GM19455 (cell line): ENCODE measurements around the gene NAB2.

Experiments used
- ATAC-seq: cut with Tn5 transposase; IDR thresholded peaks from one replicate; pipeline ENCODE4 v1.9.1; 2021; ENCODE audit not compliant: unreplicated experiment

The NAB2 gene

DNA sequence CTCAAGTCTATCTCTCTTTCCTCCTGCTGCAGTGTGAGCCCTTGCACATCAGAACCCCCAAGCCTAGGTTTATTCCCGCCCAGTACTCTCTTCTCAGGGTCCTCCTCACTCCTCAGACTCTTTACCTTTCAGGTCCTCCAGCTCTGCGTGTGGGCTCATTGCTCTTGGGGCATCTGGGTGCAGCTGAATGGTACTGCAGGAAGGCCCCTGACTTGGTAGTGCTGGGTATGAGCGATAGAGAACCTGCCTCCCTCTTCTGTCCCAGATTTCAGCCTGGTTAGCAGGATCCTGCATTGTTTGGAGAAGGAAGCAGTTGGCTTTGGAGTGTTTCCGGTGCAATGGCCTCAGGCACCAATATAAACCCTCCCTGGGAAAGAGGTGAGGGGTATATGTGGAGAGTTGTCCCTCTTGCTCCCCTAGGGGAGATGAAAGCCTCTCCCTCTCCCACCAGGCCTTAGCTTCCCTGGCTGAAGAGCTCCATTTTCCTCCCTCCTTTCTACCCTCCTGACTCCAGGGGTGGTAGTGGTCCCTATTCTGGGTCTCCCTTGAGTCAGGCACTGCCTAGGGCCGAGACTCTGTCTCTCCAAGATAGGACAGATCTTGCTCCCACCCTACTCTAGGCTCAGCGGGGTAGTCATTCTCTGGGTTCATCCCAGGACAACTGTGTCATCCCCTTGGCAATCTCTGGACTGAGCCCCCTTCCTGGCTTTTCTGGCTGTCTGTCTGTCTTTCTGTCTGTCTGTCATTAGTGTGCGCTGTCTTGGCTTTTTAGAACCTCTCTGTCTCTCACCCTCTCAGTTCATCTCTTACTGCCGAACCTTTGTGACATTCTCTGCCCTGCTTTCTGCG lies 43.2 kb downstream of the NAB2 start:
- no peak for ATAC-seq

DNA sequence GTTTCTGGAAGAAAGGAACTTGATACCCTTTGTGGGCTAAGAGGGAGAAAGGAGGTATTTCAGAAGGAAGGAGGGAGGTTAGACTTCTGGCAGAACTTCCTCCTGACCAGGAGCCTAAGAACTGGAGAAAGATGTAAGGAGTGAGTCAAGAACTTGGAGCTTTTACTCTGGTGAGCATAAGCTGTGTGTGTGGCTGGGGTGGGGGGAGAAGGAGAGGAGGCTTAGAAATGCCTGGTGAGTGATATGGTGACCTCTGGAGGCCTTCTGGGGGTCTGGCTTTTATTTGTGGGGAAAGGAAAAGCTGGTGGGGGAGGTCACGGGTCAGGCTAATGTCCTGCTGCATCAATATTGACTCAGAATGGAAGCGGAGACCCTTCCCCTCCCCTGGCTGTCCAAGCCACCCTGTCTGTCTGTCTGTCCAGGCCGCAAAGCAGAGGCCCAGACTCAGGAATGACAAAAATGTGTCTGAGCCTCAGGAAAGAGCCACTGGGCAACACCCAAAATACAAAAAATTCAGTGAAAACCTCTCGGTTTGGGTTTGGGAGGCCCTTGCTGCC lies 44.2 kb downstream of the NAB2 start:
- ATAC-seq, result no peak

DNA sequence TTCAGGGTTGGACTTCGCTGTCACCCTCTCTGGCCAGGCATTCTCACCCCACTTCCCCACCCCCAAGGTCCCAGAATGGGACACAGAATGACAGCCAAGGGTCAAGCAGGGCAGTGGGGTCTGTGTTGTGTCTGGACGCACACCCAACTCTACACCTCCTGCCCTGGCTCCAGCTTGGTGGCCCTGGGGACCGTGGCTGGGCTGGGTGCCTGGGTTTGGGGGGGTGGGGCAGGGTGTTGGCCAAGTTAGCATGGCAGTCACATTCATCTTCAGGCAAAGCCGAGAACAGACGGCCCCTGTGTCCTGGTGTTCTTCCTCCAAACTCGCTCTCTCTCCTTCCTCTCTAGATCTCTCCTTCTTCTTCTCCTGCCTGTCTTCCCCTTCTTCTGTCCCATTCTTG lies 45.0 kb downstream of the NAB2 start:
- no peak for ATAC-seq

DNA sequence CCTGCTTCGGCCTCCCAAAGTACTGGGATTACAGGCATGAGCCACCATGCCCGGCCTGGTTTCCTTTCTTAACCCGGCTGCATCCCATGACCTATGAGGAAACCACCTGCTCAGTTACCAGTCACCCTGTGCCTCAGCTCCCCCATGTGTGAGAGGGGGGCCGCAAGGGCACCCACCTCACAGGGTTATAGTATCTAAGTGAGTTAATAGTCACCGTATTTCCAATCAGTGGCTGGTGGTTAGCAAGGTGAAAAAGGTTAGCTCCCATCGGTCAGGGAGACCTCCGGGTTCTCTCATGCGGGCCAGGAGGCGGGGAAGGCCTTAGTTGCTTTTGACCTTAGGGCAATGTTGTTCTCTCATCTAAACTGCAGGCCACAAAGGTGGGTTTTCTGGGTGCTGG lies 46.0 kb downstream of the NAB2 start:
- ATAC-seq, result no peak

DNA sequence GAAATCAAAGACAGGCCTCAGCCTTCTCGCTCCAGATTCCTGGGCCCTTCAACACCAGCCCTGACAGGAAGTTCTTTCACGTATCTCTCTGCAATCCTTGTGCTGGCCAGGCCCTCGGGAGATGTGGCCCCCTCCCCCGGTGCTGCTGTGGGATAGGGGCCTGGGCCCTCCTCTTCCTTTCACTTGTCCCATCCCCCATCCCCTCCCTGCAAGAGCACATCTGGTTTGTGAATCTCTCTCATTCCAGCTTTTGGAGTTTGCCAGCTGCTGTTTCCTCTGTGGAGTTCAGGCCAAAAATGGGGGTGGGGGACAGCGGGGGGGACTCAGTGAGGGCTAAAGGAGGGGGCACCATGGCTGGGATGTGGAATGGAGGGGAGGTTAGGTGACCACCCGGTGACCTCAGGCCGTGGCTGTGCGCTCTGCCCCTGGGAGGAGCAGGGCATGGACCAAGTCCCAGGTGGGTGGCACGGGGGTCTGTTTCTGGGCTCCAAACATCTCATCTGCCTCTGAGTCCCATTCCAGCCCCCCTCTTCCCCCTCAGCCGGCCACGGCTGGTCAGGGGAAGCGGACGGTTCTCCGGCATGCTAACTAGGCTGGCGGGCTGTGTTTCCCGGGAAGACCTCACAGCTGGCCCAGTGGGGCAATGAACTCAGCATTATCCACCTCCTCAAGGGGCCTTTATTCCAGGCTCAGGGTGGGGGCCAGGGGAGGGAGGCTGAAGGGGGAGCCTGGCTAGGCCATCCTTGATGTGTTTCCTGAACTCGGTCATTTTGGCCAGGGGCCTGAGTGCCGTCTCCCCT lies 46.8 kb downstream of the NAB2 start:
- no peak for ATAC-seq

DNA sequence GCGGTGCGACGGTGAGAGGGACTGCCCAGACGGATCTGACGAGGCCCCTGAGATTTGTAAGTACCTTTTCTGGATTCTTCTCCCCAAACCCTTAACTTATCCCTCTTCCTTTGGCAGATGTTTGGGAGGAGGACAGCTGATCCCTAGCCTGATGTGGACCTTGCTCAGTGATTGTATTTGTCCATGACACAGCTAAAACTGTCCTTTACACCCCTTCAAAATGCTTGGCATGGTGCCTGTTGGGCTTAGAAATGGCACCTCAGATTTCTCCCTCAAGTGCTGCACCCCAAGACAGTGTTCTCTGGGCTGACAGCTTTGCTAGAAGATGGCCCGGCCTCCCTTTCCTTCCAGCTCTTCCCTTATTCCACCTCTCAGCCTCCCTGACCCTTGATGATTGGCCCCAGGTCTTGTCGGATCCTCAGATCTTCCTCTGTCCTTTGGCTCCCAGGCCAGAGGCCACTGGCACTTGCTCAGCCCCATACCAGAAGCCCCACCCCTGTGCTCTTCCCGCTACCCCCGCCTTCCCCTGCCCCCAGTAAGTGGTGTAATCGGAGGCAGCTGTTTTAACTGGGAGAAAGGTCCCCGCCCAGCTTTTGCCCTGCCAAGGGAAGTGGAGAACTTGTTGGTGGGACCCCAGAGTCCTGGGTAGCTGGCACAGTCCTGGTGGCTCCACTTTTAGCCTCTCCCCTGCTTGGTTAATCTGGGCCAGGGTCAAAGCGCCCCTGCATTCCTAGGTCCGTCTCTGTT lies 49.8 kb downstream of the NAB2 start:
- ATAC-seq, result no peak

DNA sequence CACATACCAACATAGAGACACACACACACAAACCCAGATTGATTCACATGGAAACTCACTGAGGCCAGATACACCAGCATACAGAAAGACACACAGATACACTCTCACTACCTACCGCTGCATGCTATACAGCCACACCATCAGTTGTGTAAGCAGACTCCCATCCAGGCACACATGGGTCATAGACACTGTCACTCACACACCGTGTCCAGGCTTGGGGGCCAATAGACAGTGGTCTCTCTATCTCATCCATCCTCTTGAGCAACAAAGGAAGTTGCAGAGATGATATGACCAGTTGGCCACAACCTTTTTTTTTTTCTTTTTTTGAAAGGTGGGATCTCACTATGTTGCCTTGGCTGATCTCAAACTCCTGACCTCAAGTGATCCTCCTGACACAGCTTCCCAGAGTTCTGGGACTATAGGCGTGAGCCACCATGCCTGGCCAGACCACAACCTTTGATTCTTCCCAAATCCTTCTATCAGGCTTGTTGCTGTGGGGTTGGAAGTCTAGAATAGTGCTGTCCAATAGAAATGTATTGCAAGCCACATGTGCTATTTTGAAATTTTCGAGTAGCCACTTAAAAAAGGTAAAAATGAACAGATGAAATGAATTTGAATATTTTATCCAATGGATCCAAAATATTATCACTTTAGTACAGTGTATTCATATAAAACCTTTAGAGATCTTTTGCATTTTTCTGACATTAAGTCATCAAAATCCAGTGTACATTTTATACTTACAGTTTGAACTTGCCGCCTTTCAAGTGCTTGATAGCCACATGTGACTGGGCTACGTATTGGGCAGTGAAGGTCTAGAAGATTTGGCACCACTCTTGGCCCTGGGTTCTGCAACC lies 51.1 kb downstream of the NAB2 start:
- ATAC-seq, result no peak

GRCh38 chr12:57141249-57141648 lies 52.3 kb downstream of the NAB2 start:
- ATAC-seq, result no peak

- no peak for ATAC-seq
These were observed 53.2 kb downstream of the NAB2 start for GRCh38 chr12:57142121-57142520.

DNA sequence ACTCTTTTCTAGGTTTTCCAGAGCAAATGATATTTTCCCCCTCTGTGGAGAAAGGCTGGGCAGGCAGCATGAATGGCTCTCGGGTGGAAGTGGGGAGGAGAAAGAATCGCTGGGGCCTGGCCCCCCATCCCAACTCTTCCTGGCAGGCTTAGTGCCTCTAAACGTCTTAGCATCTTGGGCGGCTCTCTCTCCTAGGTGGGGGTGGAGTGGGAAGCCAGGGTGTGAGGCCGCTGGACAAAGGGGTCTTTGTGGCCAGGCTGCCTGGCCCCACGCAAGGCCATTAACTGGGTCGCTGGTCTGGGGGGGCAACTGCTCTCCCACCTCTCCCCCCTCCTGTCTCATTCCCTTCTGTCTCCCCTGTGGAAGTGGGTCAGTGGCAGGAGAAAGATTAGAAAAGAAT lies 53.8 kb downstream of the NAB2 start:
- no peak for ATAC-seq

- ATAC-seq, result no peak
These were observed 54.5 kb downstream of the NAB2 start for GRCh38 chr12:57143454-57143853.
